MCF 10A (cell line): ENCODE measurements around the gene GPSM1. TPM values are rescaled to one million over a fixed set of nuclear protein-coding genes. Genes with fewer than 3 reads are reported as not detected.

Experiments used
- BruUV-seq: library from RNA; stranded (reverse); fragments of 400-500 nt; replicated peaks from 2 replicates; lab custom pipeline; 2021; lab: Mats Ljungman, UMichigan
- CTCF ChIA-PET: fragments of 300-600 bp; sonication (Branson Sonifier 250); formaldehyde crosslinking; extraction: SDS; loops from one replicate; lab custom pipeline; 2021; ENCODE audit warnings: antibody characterized with exemption, inconsistent platforms; lab: Yijun Ruan, JAX
- POLR2A ChIA-PET: fragments of 300-600, 350-650 bp; sonication (Branson Sonifier 250); formaldehyde crosslinking; extraction: SDS; loops from one replicate; lab custom pipeline; 2020; ENCODE audit warnings: antibody characterized with exemption, inconsistent platforms; lab: Yijun Ruan, JAX
- DNase-seq: peaks from one replicate; pipeline ENCODE4 v3.0.0-alpha.2; 2018; ENCODE audit not compliant: unreplicated experiment
- H3K27ac Mint-ChIP-seq: one replicate; pipeline ENCODE4 v1.8.0; 2022; ENCODE audit warnings: mild to moderate bottlenecking, low read depth, mixed read lengths; ENCODE audit not compliant: unreplicated experiment
- H3K27me3 Mint-ChIP-seq: one replicate; pipeline ENCODE4 v1.8.0; 2022; ENCODE audit warnings: mixed read lengths; ENCODE audit not compliant: insufficient read depth, unreplicated experiment
- H3K36me3 Mint-ChIP-seq: one replicate; pipeline ENCODE4 v1.8.0; 2022; ENCODE audit warnings: mild to moderate bottlenecking, moderate library complexity, mixed read lengths; ENCODE audit not compliant: insufficient read depth, unreplicated experiment
- H3K4me1 Mint-ChIP-seq: one replicate; pipeline ENCODE4 v1.8.0; 2022; ENCODE audit warnings: mixed read lengths; ENCODE audit not compliant: insufficient read depth, unreplicated experiment
- H3K4me3 Mint-ChIP-seq: one replicate; pipeline ENCODE4 v1.8.0; 2022; ENCODE audit warnings: mild to moderate bottlenecking, moderate library complexity, mixed read lengths; ENCODE audit not compliant: unreplicated experiment
- H3K9me3 Mint-ChIP-seq: one replicate; pipeline ENCODE4 v1.8.0; 2022; ENCODE audit warnings: mixed read lengths; ENCODE audit not compliant: unreplicated experiment
- CTCF ChIP-seq: fragments of 200-600 bp; IDR thresholded peaks from one replicate; pipeline ENCODE4 v1.8.0; 2022; ENCODE audit warnings: antibody characterized with exemption, mild to moderate bottlenecking; ENCODE audit not compliant: unreplicated experiment
- intact Hi-C: fragments of 100-400 bp; cut with micrococcal nuclease; formaldehyde crosslinking; loops from 2 replicates; pipeline ENCODE4 v1.14.1; 2022
- total RNA-seq: library from RNA; stranded (reverse); gene quantifications from 2 replicates; pipeline ENCODE4 v1.2.3, GENCODE V29; 2022

Gene GPSM1
- total RNA-seq, 1 experiment from 2014 or later: 15.5 TPM

- Mint-ChIP-seq H3K4me3 (no peak overlapping the region), H3K27me3 (no peaks in the 10 kb centered on the region), H3K4me1 (no peaks in the 10 kb centered on the region), H3K9me3 (no peaks in the 10 kb centered on the region), H3K27ac (no peak overlapping the region), H3K36me3 (no peaks in the 10 kb centered on the region)
- DNase-seq: no peak
- POLR2A ChIA-PET: no interaction called here
- no TSS peak for BruUV-seq
- intact Hi-C loops: no loop called here
- CTCF ChIA-PET: no interaction called here
- no peak for TF ChIP-seq CTCF
Measured at GRCh38 chr9:136308006-136308701, 19.2 kb upstream of the GPSM1 start.

GRCh38 chr9:136308702-136309053, 18.7 kb upstream of the GPSM1 start:
- no peak for TF ChIP-seq CTCF
- no TSS peak for BruUV-seq
- CTCF ChIA-PET: interaction anchor here (0.7 kb wide), 1 partner anchor 89 kb away, joined by 3 read pairs; no protein-coding TSS in a partner anchor
- Mint-ChIP-seq H3K27ac (no peak overlapping the region), H3K36me3 (no peaks in the 10 kb centered on the region), H3K4me3 (no peak overlapping the region), H3K4me1 (no peaks in the 10 kb centered on the region), H3K9me3 (no peaks in the 10 kb centered on the region), H3K27me3 (no peaks in the 10 kb centered on the region)
- no peak for DNase-seq
- POLR2A ChIA-PET: no interaction called here
- intact Hi-C loops: no loop called here

GRCh38 chr9:136309101-136309801, 18.1 kb upstream of the GPSM1 start:
- H3K4me1 Mint-ChIP-seq: no peaks in the 10 kb centered on the region
- no TSS peak for BruUV-seq

More at GRCh38 chr9:136309101-136309801, 18.1 kb upstream of the GPSM1 start:
- Mint-ChIP-seq H3K4me3 (no peak overlapping the region), H3K27ac (no peak overlapping the region), H3K9me3 (no peaks in the 10 kb centered on the region), H3K27me3 (no peaks in the 10 kb centered on the region), H3K36me3 (no peaks in the 10 kb centered on the region)
- no peak for TF ChIP-seq CTCF
- DNase-seq: no peak
- POLR2A ChIA-PET: no interaction called here
- CTCF ChIA-PET: interaction anchor here (0.7 kb wide), 1 partner anchor 88 kb away, joined by 3 read pairs; no protein-coding TSS in a partner anchor
- intact Hi-C loops: no loop called here
